ENCODE data around the gene GRID2. TPM values are rescaled to one million over a fixed set of nuclear protein-coding genes. Genes with fewer than 3 reads are reported as not detected.

The GRID2 gene
- total and polyA plus RNA-seq, 12 donors = 0.01 to 0.07 (median 0.07) TPM; not detected in 9

GRCh38 chr4:92535599-92535998, 231.8 kb downstream of the GRID2 start:
- peaks cover 0 to 18% (median 0%) of the 10 kb centered on the region in 11 donors for H3K9me3 ChIP-seq
- ATAC-seq (no peak), DNase-seq (no peak)
- no peaks in the 10 kb centered on the region for H3K36me3 ChIP-seq
- H3K4me1 ChIP-seq = no peaks in the 10 kb centered on the region
- 82 to 90% methylated on average over 12 of the region's 12 CpGs for WGBS, 2 donors
- no peak overlapping the region for H3K27ac ChIP-seq
- H3K27me3 ChIP-seq = no peaks in the 10 kb centered on the region
- H3K4me3 ChIP-seq = no peak overlapping the region
- intact Hi-C loops (cut with DNase I) = no loop called here
- no peak for TF ChIP-seq CTCF (IDR thresholded peaks at IDR 0.05)

- Histone ChIP-seq H3K27me3 (no peaks in the 10 kb centered on the region), H3K9me3 (no peaks in the 10 kb centered on the region), H3K4me3 (no peak overlapping the region), H3K27ac (no peak overlapping the region), H3K4me1 (no peaks in the 10 kb centered on the region), H3K36me3 (no peaks in the 10 kb centered on the region)
- ATAC-seq (no peak), DNase-seq (no peak)
- intact Hi-C loops (cut with DNase I) = no loop called here
- TF ChIP-seq CTCF (IDR thresholded peaks at IDR 0.05) = no peak
- 40 to 52% methylated on average over 1 of the region's 1 CpG for WGBS, 2 donors
These were observed 247.8 kb downstream of the GRID2 start for GRCh38 chr4:92551616-92552015.

DNA sequence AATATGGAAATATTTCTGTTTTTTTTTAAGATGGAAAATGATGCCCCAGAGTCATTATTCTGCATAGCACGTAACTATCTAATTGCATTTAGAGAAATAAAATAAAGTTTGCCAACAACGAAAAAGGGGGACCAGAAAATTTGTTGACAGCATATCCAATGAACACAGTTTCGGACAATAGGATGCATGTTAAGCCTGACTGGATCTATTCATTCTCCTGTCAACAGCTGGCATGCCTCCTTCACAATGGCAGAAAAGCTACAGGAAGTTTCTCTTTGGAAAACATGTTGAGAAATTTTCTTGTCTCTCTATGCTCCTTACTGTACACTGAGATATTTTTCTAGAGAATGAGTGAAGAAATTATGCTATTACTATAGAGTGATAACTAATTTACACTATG, 262.5 kb downstream of the GRID2 start:
- Histone ChIP-seq H3K27ac (no peak overlapping the region), H3K4me1 (no peaks in the 10 kb centered on the region), H3K27me3 (no peaks in the 10 kb centered on the region), H3K4me3 (no peak overlapping the region), H3K36me3 (no peaks in the 10 kb centered on the region), H3K9me3 (peaks cover 0 to 21% (median 3%) of the 10 kb centered on the region in 11 donors)
- ATAC-seq (no peak), DNase-seq (no peak)
- intact Hi-C loops (cut with DNase I) = no loop called here
- no peak for TF ChIP-seq CTCF (IDR thresholded peaks at IDR 0.05)
- 57 to 61% methylated on average over 3 of the region's 3 CpGs for WGBS, 2 donors

DNA sequence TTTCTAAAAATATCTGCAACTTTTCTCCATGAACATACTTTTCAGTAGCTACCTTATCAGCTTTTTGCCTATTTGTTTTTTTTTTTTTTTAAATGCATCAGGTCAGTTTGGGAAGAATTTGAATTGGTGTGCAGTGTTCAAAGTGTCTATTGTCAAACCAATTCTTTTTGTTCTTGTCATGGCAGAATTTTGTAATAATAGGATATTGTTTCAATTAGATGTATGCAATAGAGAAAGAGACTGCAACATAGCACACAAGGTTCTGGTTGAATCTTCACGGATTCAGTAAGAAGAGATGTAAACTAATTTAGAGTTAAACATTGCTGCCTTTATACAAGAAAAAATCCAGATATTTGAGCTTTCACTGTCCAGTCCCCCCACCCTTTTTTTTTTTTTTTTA, 277.1 kb downstream of the GRID2 start:
- intact Hi-C loops (cut with DNase I) = no loop called here
- no peaks in the 10 kb centered on the region for H3K27me3 ChIP-seq
- H3K4me1 ChIP-seq = no peaks in the 10 kb centered on the region
- H3K9me3 ChIP-seq = peaks cover 0 to 12% (median 0%) of the 10 kb centered on the region in 11 donors
- ATAC-seq (no peak), DNase-seq (no peak)
- H3K4me3 ChIP-seq = no peak overlapping the region
- WGBS, 2 donors = 76 to 86% methylated on average over 1 of the region's 1 CpG
- no peak overlapping the region for H3K27ac ChIP-seq
- no peaks in the 10 kb centered on the region for H3K36me3 ChIP-seq
- no peak for TF ChIP-seq CTCF (IDR thresholded peaks at IDR 0.05)

All from heart right ventricle (tissue), 16 donors.